HepG2 (cell line): Measurements from ENCODE around the gene UCN2.

Source experiments
- ELF1 ChIP-seq: sonication (generic); formaldehyde crosslinking; IDR thresholded peaks from 2 replicates; pipeline ENCODE4 v1.4.0; 2020; ENCODE audit warnings: missing genetic modification reagents
- HBP1 ChIP-seq: IDR thresholded peaks from 2 replicates; pipeline ENCODE4 v1.6.1; 2016; ENCODE audit warnings: low read depth, control low read depth
- SYNCRIP ChIP-seq: fragments of 200-400 bp; formaldehyde crosslinking; IDR thresholded peaks from 2 replicates; pipeline ENCODE4 v1.6.1; 2018; ENCODE audit warnings: mild to moderate bottlenecking, low read depth, low read length; ENCODE audit not compliant: insufficient read depth
- ZNF510 ChIP-seq: sonication (generic); formaldehyde crosslinking; IDR thresholded peaks from 2 replicates; pipeline ENCODE4 v1.4.0; 2020; ENCODE audit warnings: low read depth, mild to moderate bottlenecking, missing genetic modification reagents
- ZNF597 ChIP-seq: sonication (generic); formaldehyde crosslinking; IDR thresholded peaks from 2 replicates; pipeline ENCODE4 v1.5.0; 2020; ENCODE audit warnings: missing genetic modification reagents

- no peak for TF ChIP-seq ZNF597 (CRISPR knock-in tag)
- TF ChIP-seq HBP1 (CRISPR knock-in tag) = no peak
- no peak for TF ChIP-seq ELF1 (CRISPR knock-in tag)
- no peak for TF ChIP-seq ZNF510
- no peak for TF ChIP-seq SYNCRIP
These were observed 38.0 kb upstream of the UCN2 start for GRCh38 chr3:48601622-48601994.
